ENCODE measurements around the gene ARMC9.

ARMC9 gene

DNA sequence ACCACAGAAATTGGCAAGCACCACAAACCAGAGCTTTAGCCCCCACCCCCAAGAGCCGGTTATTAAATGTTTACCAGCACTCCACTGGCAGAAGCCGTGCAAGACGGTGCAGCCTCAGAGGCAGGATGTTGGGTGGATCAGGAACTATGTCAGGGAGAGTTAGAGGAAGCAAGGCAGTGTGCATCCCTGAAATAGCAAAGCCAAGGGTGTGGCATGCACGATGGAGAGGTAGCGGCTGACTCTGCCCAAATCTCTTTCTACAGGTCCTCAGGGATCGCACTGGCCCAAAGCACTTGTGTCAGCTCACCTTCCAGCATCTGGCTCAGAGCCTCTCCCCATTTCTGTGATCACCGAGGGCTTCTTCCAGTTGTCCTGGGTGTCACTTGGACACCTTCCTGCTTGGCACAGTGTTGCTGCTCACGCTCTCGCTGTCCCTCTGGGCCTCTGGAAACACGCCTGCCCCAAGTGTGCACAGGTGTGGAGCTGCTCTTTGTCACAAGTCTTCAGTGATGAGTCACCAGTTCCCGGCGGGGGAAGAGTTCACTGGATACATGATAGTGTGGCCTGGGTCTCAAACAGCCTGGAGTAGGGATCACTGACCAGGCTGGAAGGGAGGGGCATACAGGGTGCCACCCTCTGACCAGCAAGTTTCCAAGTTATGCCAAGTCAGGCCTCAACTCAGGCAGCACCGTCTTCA lies 179.7 kb downstream of the ARMC9 start:
- Histone ChIP-seq H3K4me1 (ENCODE audit: low read depth, poor library complexity, severe bottlenecking) (no peaks in the 10 kb centered on the region), H3K4me3 (IDR thresholded peaks at IDR 0.05; ENCODE audit: insufficient read depth, low read depth, low read length) (no peak overlapping the region), H3K4me2 (no peak overlapping the region), H3K36me3 (ENCODE audit: insufficient read depth) (no peaks in the 10 kb centered on the region), H4K20me1 (ENCODE audit: insufficient read depth) (no peaks in the 10 kb centered on the region), H3K27me3 (ENCODE audit: insufficient read depth, low read depth) (no peaks in the 10 kb centered on the region), H2AFZ (ENCODE audit: low read depth) (no peak overlapping the region), H3K9ac (no peak overlapping the region), H3K79me2 (ENCODE audit: insufficient read depth, low read depth) (no peaks in the 10 kb centered on the region), H3K27ac (no peak overlapping the region)
- TF ChIP-seq, protein P1, sequence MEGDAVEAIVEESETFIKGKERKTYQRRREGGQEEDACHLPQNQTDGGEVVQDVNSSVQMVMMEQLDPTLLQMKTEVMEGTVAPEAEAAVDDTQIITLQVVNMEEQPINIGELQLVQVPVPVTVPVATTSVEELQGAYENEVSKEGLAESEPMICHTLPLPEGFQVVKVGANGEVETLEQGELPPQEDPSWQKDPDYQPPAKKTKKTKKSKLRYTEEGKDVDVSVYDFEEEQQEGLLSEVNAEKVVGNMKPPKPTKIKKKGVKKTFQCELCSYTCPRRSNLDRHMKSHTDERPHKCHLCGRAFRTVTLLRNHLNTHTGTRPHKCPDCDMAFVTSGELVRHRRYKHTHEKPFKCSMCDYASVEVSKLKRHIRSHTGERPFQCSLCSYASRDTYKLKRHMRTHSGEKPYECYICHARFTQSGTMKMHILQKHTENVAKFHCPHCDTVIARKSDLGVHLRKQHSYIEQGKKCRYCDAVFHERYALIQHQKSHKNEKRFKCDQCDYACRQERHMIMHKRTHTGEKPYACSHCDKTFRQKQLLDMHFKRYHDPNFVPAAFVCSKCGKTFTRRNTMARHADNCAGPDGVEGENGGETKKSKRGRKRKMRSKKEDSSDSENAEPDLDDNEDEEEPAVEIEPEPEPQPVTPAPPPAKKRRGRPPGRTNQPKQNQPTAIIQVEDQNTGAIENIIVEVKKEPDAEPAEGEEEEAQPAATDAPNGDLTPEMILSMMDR (conservative IDR thresholded peaks at IDR 0.05; ENCODE audit: low read depth, low read length), result no peak

DNA sequence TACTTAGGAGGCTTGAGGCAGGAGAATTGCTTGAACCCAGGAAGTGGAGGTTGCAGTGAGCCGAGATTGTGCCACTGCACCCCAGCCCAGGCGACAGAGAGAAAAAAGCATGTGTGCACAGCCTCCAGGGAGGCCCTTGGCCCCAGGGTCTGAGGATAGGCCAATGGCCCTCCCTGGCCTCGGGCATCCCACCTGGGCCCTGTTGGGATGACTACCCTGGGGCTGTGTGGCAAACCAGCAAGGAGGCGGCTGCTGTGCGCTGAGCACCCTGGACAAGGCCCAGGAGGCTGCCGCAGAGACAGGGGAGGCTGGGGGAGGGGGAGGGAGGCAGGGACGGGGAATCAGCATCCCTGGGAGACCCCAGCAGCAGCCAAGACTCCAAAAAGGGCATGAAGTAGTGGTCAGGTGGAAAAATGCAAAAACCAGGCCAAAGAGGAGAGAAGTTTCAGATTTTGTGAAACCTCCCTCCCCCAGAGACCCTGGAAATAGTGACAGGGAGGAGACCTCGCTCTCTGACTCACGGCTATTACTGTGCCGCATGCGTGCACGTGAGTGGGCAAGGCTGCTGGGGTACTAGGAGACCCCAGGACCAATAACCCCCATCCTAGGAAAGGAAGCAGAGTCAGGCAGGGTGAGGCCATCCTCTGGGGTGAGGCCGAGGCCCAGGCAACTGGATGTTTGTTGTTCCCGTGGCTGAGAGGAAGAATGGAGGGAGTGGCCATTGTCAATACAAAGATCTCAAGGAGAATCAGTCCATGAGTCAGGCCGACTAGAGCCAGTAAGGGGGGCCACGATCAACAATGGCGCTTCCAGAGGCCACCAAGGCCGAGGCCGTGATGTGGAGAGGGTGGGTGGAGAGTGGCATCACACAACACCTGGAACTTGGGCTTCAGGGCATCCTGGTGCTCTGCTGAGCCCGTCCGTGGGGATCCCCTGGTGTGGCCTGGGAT lies 181.1 kb downstream of the ARMC9 start:
- no peak overlapping the region for H3K4me3 ChIP-seq (IDR thresholded peaks at IDR 0.05; ENCODE audit: insufficient read depth, low read depth, low read length)
- H3K4me1 ChIP-seq (ENCODE audit: low read depth, poor library complexity, severe bottlenecking), result no peaks in the 10 kb centered on the region
- no peak overlapping the region for H3K9ac ChIP-seq
- H3K27me3 ChIP-seq (ENCODE audit: insufficient read depth, low read depth), result no peaks in the 10 kb centered on the region
- TF ChIP-seq, protein P1 (conservative IDR thresholded peaks at IDR 0.05; ENCODE audit: low read depth, low read length), result no peak
- H3K27ac ChIP-seq, result no peak overlapping the region
- H3K36me3 ChIP-seq (ENCODE audit: insufficient read depth), result no peaks in the 10 kb centered on the region
- H3K4me2 ChIP-seq, result no peak overlapping the region
- H4K20me1 ChIP-seq (ENCODE audit: insufficient read depth), result no peaks in the 10 kb centered on the region
- H2AFZ ChIP-seq (ENCODE audit: low read depth), result no peak overlapping the region
- no peaks in the 10 kb centered on the region for H3K79me2 ChIP-seq (ENCODE audit: insufficient read depth, low read depth)

DNA sequence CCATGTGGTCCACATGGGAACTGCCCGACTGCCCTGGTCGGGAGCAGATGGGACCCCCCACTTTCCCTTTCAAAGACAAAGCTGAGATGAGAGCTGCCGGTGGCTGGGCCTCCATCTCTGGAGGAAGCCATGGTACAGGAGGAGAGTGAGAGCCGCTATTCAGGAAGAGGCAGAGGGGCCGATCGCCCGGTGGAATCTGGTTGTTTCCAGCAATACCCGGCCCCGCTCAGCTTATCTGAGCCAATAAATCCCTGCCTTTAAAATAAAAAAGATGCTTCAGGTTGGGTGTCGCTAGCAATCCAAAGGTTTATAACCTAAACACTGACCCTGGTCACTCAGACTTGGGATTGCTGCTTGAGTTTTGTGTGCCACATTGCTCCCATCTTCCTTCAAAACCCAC lies 181.9 kb downstream of the ARMC9 start:
- no peaks in the 10 kb centered on the region for H3K4me1 ChIP-seq (ENCODE audit: low read depth, poor library complexity, severe bottlenecking)
- no peaks in the 10 kb centered on the region for H3K79me2 ChIP-seq (ENCODE audit: insufficient read depth, low read depth)
- no peak overlapping the region for H3K4me2 ChIP-seq
- H3K36me3 ChIP-seq (ENCODE audit: insufficient read depth), result no peaks in the 10 kb centered on the region
- H2AFZ ChIP-seq (ENCODE audit: low read depth), result no peak overlapping the region
- H3K27ac ChIP-seq, result no peak overlapping the region
- H3K9ac ChIP-seq, result no peak overlapping the region
- TF ChIP-seq, protein P1 (conservative IDR thresholded peaks at IDR 0.05; ENCODE audit: low read depth, low read length), result no peak
- H3K27me3 ChIP-seq (ENCODE audit: insufficient read depth, low read depth), result no peaks in the 10 kb centered on the region
- H4K20me1 ChIP-seq (ENCODE audit: insufficient read depth), result no peaks in the 10 kb centered on the region
- no peak overlapping the region for H3K4me3 ChIP-seq (IDR thresholded peaks at IDR 0.05; ENCODE audit: insufficient read depth, low read depth, low read length)

DNA sequence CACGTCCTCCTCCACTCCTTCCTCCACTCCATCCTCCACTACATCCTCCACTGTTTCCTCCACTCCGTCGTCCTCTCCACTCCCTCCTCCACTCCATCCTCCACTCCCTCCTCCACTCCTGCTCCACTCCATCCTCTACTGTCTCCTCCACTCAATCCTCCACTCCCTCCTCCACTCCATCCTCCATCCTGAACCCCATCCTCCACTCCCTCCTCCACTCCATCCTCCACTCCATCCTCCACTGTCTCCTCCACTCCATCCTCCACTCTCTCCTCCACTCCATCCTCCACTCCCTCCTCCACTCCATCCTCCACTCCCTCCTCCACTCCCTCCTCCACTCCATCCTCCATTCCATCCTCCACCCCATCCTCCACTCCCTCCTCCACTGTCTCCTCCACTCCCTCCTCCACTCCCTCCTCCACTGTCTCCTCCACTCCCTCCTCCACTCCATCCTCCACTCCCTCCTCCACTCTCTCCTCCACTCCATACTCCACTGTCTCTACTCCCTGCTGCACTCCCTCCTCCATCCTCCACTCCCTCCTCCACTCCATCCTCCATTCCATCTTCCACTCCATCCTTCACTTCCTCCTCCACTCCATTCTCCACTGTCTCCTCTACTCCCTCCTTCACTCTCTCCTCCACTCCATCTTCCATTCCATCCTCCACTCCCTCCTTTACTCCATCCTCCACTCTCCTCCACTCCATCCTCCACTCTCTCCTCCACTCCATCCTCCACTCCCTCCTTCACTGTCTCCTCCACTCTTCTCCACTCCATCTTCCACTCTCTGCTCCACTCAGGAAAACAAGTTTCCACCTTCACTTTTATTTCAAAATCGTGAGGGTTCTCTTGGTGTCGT lies 182.8 kb downstream of the ARMC9 start:
- Histone ChIP-seq H3K79me2 (ENCODE audit: insufficient read depth, low read depth) (no peaks in the 10 kb centered on the region), H4K20me1 (ENCODE audit: insufficient read depth) (no peaks in the 10 kb centered on the region), H3K27ac (no peak overlapping the region), H3K4me3 (IDR thresholded peaks at IDR 0.05; ENCODE audit: insufficient read depth, low read depth, low read length) (no peak overlapping the region), H3K4me1 (ENCODE audit: low read depth, poor library complexity, severe bottlenecking) (no peaks in the 10 kb centered on the region), H3K27me3 (ENCODE audit: insufficient read depth, low read depth) (no peaks in the 10 kb centered on the region), H2AFZ (ENCODE audit: low read depth) (no peak overlapping the region), H3K4me2 (no peak overlapping the region), H3K9ac (no peak overlapping the region), H3K36me3 (ENCODE audit: insufficient read depth) (no peaks in the 10 kb centered on the region)
- TF ChIP-seq, protein P1 (conservative IDR thresholded peaks at IDR 0.05; ENCODE audit: low read depth, low read length), result no peak
